Left lung (tissue), 10 donors: ENCODE data around the gene CIB2. TPM values are rescaled to one million over a fixed set of nuclear protein-coding genes. Genes with fewer than 3 reads are reported as not detected.

Experiments
- ATAC-seq: fragments of 200-7000 bp; cut with Tn5 transposase; one replicate; pipeline ENCODE4 v1.9.1; 2020; ENCODE audit warnings: moderate library complexity
- DNase-seq, 4 donors: peaks; one replicate each; pipeline ENCODE4 v3.0.0-alpha.2; 2013 to 2020
- H3K27ac ChIP-seq, 2 donors: fragments of 200-600 bp; sonication (generic) in 1 of 2; one replicate each; pipeline versions ENCODE4 v1.5.0 to v1.8.0; 2020 to 2021
- H3K27me3 ChIP-seq, 2 donors: fragments of 200-600 bp; sonication (generic) in 1 of 2; one replicate each; pipeline versions ENCODE4 v1.5.0 to v1.8.0; 2020 to 2021
- H3K36me3 ChIP-seq, 2 donors: fragments of 200-600 bp; sonication (generic) in 1 of 2; one replicate each; pipeline versions ENCODE4 v1.5.0 to v1.8.0; 2020 to 2021
- H3K4me1 ChIP-seq, 2 donors: fragments of 200-600 bp; one replicate each; pipeline ENCODE4 v1.8.0; 2021
- H3K4me3 ChIP-seq, 2 donors: fragments of 200-600 bp; sonication (generic) in 1 of 2; one replicate each; pipeline versions ENCODE4 v1.5.0 to v1.8.0; 2020 to 2021; ENCODE audit warnings: mild to moderate bottlenecking in 1 of 2
- H3K9me3 ChIP-seq, 2 donors: fragments of 200-600 bp; sonication (generic) in 1 of 2; one replicate each; pipeline versions ENCODE4 v1.5.0 to v1.8.0; 2020 to 2021
- CTCF ChIP-seq, 2 donors: fragments of 200-600 bp; sonication (generic) in 1 of 2; IDR thresholded peaks; one replicate each; pipeline versions ENCODE4 v1.5.0 to v1.8.0; 2021; ENCODE audit warnings: antibody characterized with exemption in 2 of 2
- intact Hi-C, 2 donors: fragments of 100-400 bp; cut with DNase I; formaldehyde crosslinking; loops; one replicate each; pipeline versions ENCODE4 v1.11.2 to v1.14.2; 2022
- polyA plus RNA-seq, 6 donors: library from polyadenylated mRNA; unstranded; fragments of 120-200 nt; gene quantifications; one replicate each; pipeline ENCODE4 v1.2.1, GENCODE V29; 2013; ENCODE audit not compliant: insufficient read length in 6 of 6
- total RNA-seq, 2 donors: library from RNA; stranded (reverse); fragmentation: NEBNext Ultra II Directional; extraction: Animal tissue kit (Norgen Biotek cat#: 25700); gene quantifications; one replicate each; pipeline ENCODE4 v1.2.1, GENCODE V29; 2021
- donor health status: DM: no; HTN: yes; CAD: no.
- donor health status: DM: no; HTN: no; CAD: no.

The CIB2 gene
- total and polyA plus RNA-seq, 8 donors, result 1.3 to 31.9 (median 23.2) TPM

DNA sequence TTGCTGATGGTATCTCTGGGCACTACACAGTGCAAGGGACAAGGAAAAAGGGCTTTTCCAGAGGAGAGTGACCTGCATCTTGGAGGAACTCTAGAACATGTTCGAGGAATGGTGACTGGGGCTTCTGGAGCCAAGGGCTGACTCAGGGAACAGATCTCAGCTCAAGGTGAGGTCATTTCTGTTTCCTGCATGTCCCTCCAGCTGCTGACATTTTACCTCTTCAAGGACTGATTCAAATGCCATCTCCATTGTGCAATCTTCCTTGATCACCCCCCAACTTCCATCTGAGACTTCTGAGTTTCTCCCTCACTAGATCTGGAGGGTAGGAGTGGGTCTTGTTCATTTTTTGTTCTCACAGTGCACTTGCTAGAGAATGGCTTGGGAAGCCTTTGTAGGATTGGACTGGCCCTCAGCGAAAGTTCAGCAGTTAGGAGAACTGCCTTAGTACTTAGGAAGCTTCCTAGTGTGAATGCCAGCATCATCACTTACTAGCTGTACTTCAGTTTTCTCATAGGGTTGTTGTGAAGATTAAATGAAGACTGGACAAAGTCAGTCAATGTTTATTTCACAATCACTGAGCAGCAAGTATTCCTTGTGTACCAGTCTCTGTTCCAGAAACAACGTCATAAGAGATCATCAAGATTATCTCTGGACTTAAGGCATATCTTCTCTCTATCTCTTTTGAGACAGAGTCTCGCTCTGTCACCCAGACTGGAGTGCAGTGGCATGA, 15.3 kb upstream of the CIB2 start:
- Histone ChIP-seq H3K36me3 (no peaks in the 10 kb centered on the region), H3K27me3 (no peaks in the 10 kb centered on the region), H3K27ac (no peak overlapping the region), H3K4me3 (no peak overlapping the region), H3K9me3 (no peaks in the 10 kb centered on the region), H3K4me1 (peaks cover 12 to 29% of the 10 kb centered on the region in 2 donors)
- DNase-seq (no peak), ATAC-seq (no peak)
- no peak for TF ChIP-seq CTCF (IDR thresholded peaks at IDR 0.05)
- intact Hi-C loops, result no loop called here

DNA sequence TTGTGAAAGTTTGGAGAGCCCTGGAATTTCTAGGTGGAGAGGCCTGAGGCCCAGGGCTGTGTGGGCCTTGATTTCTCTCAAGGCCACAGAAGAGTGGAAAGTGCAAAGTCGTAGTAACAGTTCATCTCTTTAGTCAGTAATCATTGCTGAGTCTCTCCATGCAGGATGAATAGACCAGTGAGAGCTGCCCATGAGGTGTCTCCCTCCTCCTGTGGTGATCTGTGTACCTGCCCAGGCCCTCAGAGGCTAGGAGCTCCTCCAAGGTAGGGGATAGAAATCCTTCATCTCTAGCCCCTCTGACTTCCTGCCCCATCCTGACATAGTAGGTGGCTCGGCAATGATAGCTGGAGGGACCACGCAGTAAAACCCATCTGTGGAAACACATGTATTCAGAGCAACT, 11.1 kb upstream of the CIB2 start:
- TF ChIP-seq CTCF (IDR thresholded peaks at IDR 0.05), result no peak
- Histone ChIP-seq H3K27me3 (no peaks in the 10 kb centered on the region), H3K27ac (no peak overlapping the region), H3K4me1 (no peaks in the 10 kb centered on the region), H3K4me3 (no peak overlapping the region), H3K36me3 (no peaks in the 10 kb centered on the region), H3K9me3 (no peaks in the 10 kb centered on the region)
- ATAC-seq, result no peak
- no peak for DNase-seq
- intact Hi-C loops, result no loop called here

- TF ChIP-seq CTCF (IDR thresholded peaks at IDR 0.05), result no peak
- H3K36me3 ChIP-seq, result no peaks in the 10 kb centered on the region
- ATAC-seq (no peak), DNase-seq (no peak)
- no peaks in the 10 kb centered on the region for H3K4me1 ChIP-seq
- intact Hi-C loops, result no loop called here
- H3K4me3 ChIP-seq, result no peak overlapping the region
- no peaks in the 10 kb centered on the region for H3K9me3 ChIP-seq
- no peaks in the 10 kb centered on the region for H3K27me3 ChIP-seq
- H3K27ac ChIP-seq, result no peak overlapping the region
Observed at GRCh38 chr15:78140292-78140691, 9.0 kb upstream of the CIB2 start.

GRCh38 chr15:78139578-78139977, 8.3 kb upstream of the CIB2 start:
- no peak for TF ChIP-seq CTCF (IDR thresholded peaks at IDR 0.05)
- no peaks in the 10 kb centered on the region for H3K27me3 ChIP-seq
- intact Hi-C loops, result no loop called here
- no peak for ATAC-seq
- no peak overlapping the region for H3K27ac ChIP-seq
- H3K9me3 ChIP-seq, result no peaks in the 10 kb centered on the region
- no peaks in the 10 kb centered on the region for H3K36me3 ChIP-seq
- H3K4me3 ChIP-seq, result no peak overlapping the region
- DNase-seq, result no peak
- H3K4me1 ChIP-seq, result no peaks in the 10 kb centered on the region

DNA sequence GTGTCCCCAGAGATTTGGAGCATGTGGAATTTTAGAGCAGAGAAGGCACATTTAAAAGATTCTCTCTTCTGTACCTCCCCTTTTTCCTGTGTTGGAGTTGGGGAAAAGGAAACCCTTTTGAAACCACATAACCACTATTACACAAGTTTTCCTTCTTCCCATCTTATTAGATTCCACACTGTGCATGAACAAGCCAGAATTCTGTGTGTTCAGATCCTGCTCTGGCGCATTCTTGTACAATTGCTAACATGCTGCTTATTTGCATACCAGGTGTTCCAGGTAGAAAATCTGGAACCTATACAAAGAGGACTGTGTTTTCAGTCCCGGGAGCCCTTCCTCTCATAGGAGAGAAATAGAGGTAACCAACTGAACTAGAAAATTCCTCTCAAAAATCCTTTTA, 2.6 kb upstream of the CIB2 start:
- no peaks in the 10 kb centered on the region for H3K36me3 ChIP-seq
- intact Hi-C loops, result no loop called here
- H3K9me3 ChIP-seq, result no peaks in the 10 kb centered on the region
- no peak overlapping the region for H3K27ac ChIP-seq
- no peak for TF ChIP-seq CTCF (IDR thresholded peaks at IDR 0.05)
- H3K4me1 ChIP-seq, result peaks cover 7 to 22% of the 10 kb centered on the region in 2 donors
- H3K4me3 ChIP-seq, result no peak overlapping the region
- ATAC-seq, result no peak
- DNase-seq, result no peak
- H3K27me3 ChIP-seq, result peaks cover 0 to 9% of the 10 kb centered on the region in 2 donors
